OCI-LY1 (cell line): Measurements from ENCODE around the gene RALBP1.

Source experiments
- CTCF ChIP-seq: fragments of 200-600 bp; sonication (generic), shearing (Covaris generic); IDR thresholded peaks from 2 replicates; pipeline ENCODE4 v1.5.1; 2017; ENCODE audit warnings: mild to moderate bottlenecking, antibody characterized with exemption, low read length, moderate library complexity, mixed read lengths
- EZH2 ChIP-seq: fragments of 200-600 bp; sonication (generic), shearing (Covaris generic); IDR thresholded peaks from 2 replicates; pipeline ENCODE4 v1.8.0; 2017; ENCODE audit warnings: borderline replicate concordance, mixed run types, mild to moderate bottlenecking, antibody characterized with exemption, low read length, moderate library complexity, mixed read lengths

GRCh38 chr18:9526458-9526857 is 51.1 kb downstream of the RALBP1 start:
- TF ChIP-seq CTCF (no peak), EZH2 (no peak)
